Astrocyte of the spinal cord (primary cell): Measurements from ENCODE around the gene MAT1A.

Experiments
- DNase-seq: peaks from one replicate; pipeline ENCODE4 v3.0.0; 2011; ENCODE audit warnings: low read depth, low spot score
- H3K4me3 ChIP-seq: 2 replicates; pipeline ENCODE4 v1.5.1; 2011; ENCODE audit warnings: low read depth, mild to moderate bottlenecking, low read length, moderate library complexity
- in situ Hi-C: cut with HindIII; loops from 2 replicates; pipeline ENCODE4 v1.10.0; 2017; ENCODE audit warnings: low sequenced_read_pairs
- TF ChIP-seq, protein P1 (sequence below): IDR thresholded peaks from 2 replicates; pipeline ENCODE4 v1.5.1; 2012; ENCODE audit warnings: low read depth, mild to moderate bottlenecking, low read length, inconsistent platforms

Gene MAT1A

DNA sequence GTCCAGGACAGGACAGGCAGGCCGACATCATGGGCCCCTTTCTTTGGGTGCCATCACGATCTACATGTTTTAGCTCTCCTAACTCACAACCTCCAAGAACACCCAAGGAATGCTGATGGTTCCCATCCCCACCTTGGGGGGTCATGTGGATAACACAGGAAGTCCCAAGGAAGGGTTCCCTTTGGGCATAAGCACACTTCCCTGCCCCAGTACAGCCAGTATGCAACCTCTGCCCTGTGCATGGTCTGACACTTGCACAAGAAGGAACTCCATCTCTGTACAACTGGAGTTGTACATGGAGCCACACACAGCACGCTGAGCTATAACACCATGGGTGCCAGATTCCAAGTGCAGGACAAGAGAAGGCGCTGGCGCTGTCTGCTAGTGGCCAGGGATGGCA lies 11.0 kb downstream of the MAT1A start:
- no peak for DNase-seq
- no peak overlapping the region for H3K4me3 ChIP-seq
- in situ Hi-C loops, result no loop called here
- TF ChIP-seq, protein P1, sequence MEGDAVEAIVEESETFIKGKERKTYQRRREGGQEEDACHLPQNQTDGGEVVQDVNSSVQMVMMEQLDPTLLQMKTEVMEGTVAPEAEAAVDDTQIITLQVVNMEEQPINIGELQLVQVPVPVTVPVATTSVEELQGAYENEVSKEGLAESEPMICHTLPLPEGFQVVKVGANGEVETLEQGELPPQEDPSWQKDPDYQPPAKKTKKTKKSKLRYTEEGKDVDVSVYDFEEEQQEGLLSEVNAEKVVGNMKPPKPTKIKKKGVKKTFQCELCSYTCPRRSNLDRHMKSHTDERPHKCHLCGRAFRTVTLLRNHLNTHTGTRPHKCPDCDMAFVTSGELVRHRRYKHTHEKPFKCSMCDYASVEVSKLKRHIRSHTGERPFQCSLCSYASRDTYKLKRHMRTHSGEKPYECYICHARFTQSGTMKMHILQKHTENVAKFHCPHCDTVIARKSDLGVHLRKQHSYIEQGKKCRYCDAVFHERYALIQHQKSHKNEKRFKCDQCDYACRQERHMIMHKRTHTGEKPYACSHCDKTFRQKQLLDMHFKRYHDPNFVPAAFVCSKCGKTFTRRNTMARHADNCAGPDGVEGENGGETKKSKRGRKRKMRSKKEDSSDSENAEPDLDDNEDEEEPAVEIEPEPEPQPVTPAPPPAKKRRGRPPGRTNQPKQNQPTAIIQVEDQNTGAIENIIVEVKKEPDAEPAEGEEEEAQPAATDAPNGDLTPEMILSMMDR, result no peak

DNA sequence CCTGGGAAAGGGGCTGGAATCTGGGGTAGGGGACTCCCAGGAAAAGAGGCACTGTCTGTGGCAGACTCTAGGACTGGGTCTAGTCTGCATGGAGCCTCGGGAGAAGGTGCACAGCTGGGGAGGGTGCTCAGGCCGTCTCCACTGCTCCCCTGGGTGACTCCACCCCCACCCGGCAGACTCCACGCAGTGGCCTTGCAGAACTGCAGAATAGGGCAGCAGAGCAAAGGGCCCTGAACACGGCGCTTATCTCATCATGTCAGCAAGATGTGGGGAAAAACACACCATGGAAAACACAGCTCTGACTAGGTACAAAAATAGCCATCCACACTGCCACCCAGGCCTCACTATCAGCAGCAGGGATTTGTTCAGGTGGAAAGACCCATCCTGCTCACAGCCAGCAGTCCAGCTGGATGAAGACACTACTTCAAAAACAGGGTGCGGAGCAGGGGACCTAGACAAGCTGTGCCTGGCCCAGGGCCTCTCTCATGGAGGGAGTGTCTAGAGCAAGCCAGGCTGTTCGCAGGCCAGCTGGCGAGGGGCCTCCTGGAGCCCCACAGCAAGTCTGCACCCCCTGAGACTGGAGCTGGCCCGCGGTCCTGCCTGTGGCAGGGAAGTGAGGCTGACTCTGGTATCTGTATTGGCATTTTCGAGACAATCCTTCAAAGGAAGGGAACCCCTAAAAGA lies 11.7 kb downstream of the MAT1A start:
- H3K4me3 ChIP-seq, result no peak overlapping the region
- no peak for DNase-seq
- TF ChIP-seq, protein P1, result no peak
- in situ Hi-C loops, result no loop called here

DNA sequence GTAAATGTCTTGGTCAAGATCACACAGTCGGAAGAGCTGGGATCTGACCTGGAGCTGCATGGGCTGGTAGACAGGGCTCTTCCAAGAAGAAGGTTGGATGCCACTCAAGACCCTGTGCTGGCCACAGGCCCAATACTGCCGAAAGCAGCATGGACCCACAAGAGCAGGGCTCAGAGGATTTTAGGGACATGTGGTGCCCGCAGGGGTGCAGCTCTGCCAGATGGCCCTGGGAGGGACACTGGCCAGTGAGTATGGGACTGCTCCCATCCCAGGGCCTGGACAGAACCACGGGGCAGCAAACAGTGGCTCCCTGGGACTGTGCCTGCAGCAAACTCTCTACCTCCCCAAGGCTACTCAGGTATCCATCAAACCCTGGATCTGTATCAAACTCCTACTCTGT lies 12.4 kb downstream of the MAT1A start:
- DNase-seq, result no peak
- TF ChIP-seq, protein P1, result no peak
- no peak overlapping the region for H3K4me3 ChIP-seq
- in situ Hi-C loops, result no loop called here

DNA sequence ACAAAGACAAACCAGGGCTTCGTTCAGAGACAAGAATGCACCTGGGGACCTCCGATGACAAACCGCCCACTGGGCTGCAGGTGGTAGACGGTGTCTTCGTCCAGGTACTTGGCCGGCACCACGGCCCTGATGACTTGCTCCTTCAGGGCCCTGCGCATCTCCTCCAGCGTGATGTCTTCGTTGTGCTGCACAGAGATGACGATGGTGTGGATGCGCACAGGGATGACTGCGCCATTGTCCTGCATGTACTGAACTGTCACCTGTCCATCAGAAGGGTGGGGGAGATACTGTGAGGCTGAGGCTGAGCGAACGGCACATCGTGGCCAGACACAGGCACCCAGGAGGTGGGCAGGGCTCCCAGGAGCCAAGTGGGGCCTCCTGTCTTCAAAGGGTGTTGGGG lies 13.1 kb downstream of the MAT1A start:
- DNase-seq, result no peak
- TF ChIP-seq, protein P1, result no peak
- no peak overlapping the region for H3K4me3 ChIP-seq
- in situ Hi-C loops, result no loop called here

DNA sequence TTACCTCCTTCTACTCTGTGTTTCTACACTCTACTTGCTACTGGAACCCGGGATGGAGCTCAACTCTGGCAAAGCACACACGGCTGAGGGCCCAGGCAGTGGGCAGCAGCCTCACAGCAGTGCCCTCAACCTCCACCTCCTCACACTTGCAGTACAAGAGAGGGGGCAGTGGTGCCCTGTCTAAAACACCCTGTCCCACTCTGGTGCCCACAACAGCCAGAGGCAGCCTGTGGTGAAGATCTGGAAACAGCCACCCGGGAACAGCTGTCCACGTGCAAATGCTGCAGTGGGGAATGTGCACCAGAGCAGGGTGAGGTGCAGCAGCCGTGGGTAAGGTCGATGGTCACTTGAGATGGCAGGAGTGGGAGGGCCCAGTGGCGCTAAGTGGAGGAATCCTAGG lies 13.7 kb downstream of the MAT1A start:
- TF ChIP-seq, protein P1, result no peak
- in situ Hi-C loops, result no loop called here
- no peak for DNase-seq
- no peak overlapping the region for H3K4me3 ChIP-seq

DNA sequence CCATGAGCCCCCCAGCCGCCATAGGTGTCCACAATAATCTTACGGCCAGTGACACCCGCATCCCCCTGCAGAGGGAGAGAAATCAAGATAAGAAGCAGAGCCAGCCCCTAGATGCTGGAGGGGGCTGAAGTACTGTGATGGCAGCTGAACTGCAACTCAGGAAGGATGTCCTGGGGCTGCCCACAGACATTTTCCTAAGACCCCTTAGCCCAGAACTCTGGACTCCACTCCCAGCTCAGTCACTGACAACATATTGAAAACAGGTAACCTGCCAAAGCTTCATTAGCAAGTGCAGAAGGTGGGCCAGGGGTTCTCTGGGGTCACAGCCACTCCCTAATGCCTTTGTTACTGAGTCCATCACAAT lies 14.3 kb downstream of the MAT1A start:
- in situ Hi-C loops, result no loop called here
- TF ChIP-seq, protein P1, result no peak
- no peak overlapping the region for H3K4me3 ChIP-seq
- no peak for DNase-seq
